RWPE1 (cell line): ENCODE results near the gene SH2B3.
"Not testable (repeated sequence)": the region's sequence is repeated elsewhere in the genome, so short reads cannot be mapped to it uniquely, and the experiment has no call there.

Experiments
- CTCF ChIA-PET: fragments of 350-600 bp; sonication (Branson Sonifier 250); formaldehyde crosslinking; extraction: SDS; loops from one replicate; lab custom pipeline; 2021; lab: Yijun Ruan, JAX
- POLR2A ChIA-PET: fragments of 400-600 bp; formaldehyde crosslinking; extraction: SDS; loops from one replicate; lab custom pipeline; 2020; ENCODE audit warnings: antibody characterized with exemption; ENCODE audit not compliant: low non-redundant PET; lab: Yijun Ruan, JAX
- DNase-seq: peaks from one replicate; pipeline ENCODE4 v3.0.0; 2012; ENCODE audit warnings: low spot score
- H3K27ac ChIP-seq: fragments of 450-650 bp; 2 replicates; pipeline ENCODE4 v1.5.1; 2017
- CTCF ChIP-seq: fragments of 450-650 bp; conservative IDR thresholded peaks from 2 replicates; pipeline ENCODE4 v1.5.1; 2017; ENCODE audit warnings: low read depth, mild to moderate bottlenecking

The SH2B3 gene

GRCh38 chr12:111457577-111457976 is 51.9 kb downstream of the SH2B3 start:
- no peak for DNase-seq
- ChIA-PET CTCF (interaction anchor here (0.6 kb wide), 2 partner anchors 10 to 60 kb away, joined by 3 to 7 read pairs; no protein-coding TSS in a partner anchor), POLR2A (no interaction called here)
- no peak overlapping the region for H3K27ac ChIP-seq
- no peak for TF ChIP-seq CTCF

DNA sequence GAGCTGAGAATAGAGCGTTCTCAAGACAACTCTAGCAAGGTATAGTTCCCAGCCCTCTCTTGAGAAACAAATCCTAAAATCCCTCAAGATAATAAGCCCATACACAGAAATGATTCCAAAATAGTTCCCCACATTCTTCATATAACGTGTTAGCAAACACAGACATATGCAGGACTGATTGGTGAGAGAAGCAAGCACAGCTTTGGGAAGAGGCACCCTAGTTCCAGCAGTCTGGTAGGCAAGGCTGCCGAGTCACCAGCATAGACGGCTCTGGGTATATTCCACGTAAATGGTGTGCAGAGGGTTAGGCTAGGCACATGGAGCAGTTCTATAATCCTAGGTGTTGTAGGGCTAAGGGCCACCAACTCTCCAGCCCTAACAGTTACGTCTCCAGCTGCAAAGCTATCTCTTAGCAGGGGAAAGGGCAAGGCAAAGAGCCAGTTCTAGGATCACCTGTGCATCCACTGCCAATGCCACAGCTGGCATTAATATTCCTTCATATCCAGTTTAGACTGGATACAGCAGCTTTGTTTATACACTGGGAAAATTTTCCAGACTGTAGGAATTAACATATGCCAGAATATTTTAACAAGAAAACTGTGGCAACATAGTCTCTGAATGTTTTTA is 52.9 kb downstream of the SH2B3 start:
- POLR2A ChIA-PET = no interaction called here
- H3K27ac ChIP-seq = no peak overlapping the region
- no peak for DNase-seq
- CTCF ChIA-PET = no interaction called here
- TF ChIP-seq CTCF = no peak

DNA sequence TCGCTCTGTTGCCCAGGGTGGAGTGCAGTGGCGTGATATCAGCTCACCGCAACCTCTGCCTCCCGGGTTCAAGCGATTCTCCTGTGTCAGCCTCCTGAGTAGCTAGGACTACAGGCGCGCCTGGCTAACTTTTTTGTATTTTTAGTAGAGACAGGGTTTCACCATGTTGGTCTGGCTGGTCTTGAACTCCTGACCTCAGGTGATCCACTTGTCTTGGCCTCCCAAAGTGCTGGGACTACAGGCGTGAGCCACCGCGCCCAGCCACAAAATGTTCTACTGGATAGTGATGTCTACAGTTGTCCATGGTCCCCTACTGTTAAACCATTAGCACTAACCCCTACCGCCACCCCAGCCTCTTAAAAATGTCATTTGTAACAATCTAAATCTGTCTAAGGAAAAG is 54.4 kb downstream of the SH2B3 start:
- DNase-seq, POLR2A ChIA-PET, H3K27ac ChIP-seq, CTCF ChIA-PET: not testable (repeated sequence)

DNA sequence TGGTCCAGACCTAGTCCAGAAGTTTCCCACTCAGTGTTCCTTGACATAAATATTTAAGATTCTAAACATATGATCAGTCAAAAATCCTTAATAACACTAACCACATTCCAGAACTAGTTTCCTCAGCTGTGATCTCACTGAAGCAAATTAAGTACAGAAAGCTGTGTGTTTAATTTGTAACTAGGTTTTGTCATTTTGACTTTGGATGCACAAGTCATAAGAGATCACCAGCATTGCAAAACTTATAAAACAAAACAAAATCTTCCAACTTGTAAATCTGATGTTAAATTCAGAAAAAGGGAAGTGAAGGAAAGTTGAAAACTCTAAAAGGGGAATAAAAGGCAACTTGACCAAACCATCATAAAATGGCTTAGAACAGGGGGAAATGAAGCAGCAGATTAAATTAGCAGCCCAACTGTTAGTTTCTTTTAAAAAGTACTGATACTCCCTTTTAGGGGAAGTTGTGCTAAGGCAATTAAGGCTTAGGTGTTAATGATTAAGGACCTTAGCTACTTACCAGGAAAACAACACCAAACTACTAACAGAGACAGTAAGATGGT is 56.6 kb downstream of the SH2B3 start:
- POLR2A ChIA-PET = no interaction called here
- CTCF ChIA-PET = interaction anchor here (1.2 kb wide), 1 partner anchor 10 kb away, joined by 3 read pairs; no protein-coding TSS in a partner anchor
- no peak overlapping the region for H3K27ac ChIP-seq
- DNase-seq = no peak
- no peak for TF ChIP-seq CTCF

- H3K27ac ChIP-seq = no peak overlapping the region
- CTCF ChIA-PET = interaction anchor here (0.6 kb wide), 1 partner anchor 10 kb away, joined by 7 read pairs; no protein-coding TSS in a partner anchor
- TF ChIP-seq CTCF = no peak
- POLR2A ChIA-PET = interaction anchor here (0.6 kb wide), 1 partner anchor 434 kb away, joined by 3 read pairs; no protein-coding TSS in a partner anchor
- DNase-seq = no peak
These were observed 61.6 kb downstream of the SH2B3 start for GRCh38 chr12:111467092-111467856.

DNA sequence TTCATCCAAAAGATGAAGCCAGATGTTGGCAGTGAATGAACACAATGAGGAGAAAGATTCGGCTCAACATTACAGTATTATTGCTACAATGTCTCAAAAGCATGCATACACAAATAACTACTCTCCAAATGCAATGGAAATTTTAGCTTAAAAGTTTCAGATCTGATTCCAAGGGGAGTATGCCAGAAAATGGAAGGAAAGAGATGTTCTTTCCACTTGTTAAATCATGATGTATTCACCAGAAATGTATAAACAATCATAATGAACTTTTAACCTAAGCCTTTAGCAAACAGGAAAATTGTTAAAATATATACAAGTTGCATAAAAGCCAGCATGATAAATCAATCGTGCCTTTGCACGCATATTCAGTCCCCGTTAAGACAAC is 62.1 kb downstream of the SH2B3 start:
- ChIA-PET CTCF (interaction anchor here (0.5 kb wide), 1 partner anchor 71 kb away, joined by 3 read pairs; no protein-coding TSS in a partner anchor), POLR2A (no interaction called here)
- DNase-seq = no peak
- TF ChIP-seq CTCF = no peak
- no peak overlapping the region for H3K27ac ChIP-seq
